Tibial nerve (tissue), 4 donors: ENCODE measurements around the gene SPTA1. TPM values are rescaled to one million over a fixed set of nuclear protein-coding genes. Genes with fewer than 3 reads are reported as not detected.

Experiments used
- DNase-seq, 2 donors: peaks; one replicate each; pipeline ENCODE4 v3.0.0-alpha.2; 2019; ENCODE audit warnings: low spot score in 2 of 2
- H3K27ac ChIP-seq, 4 donors: fragments of 200-600 bp; sonication (generic) in 3 of 4; one replicate each; pipeline ENCODE4 v1.5.1; 2017 to 2019; ENCODE audit warnings: mild to moderate bottlenecking in 1 of 4
- H3K27me3 ChIP-seq, 2 donors: fragments of 200-600 bp; sonication (generic) in 1 of 2; one replicate each; pipeline versions ENCODE4 v1.5.1 to v1.6.0; 2017 to 2019
- H3K36me3 ChIP-seq, 3 donors: fragments of 200-600 bp; sonication (generic); one replicate each; pipeline ENCODE4 v1.5.1; 2018 to 2019
- H3K4me1 ChIP-seq, 4 donors: fragments of 200-600 bp; sonication (generic) in 3 of 4; one replicate each; pipeline ENCODE4 v1.5.1; 2017 to 2019
- H3K4me3 ChIP-seq, 4 donors: fragments of 200-600 bp; sonication (generic) in 3 of 4; one replicate each; pipeline ENCODE4 v1.5.1; 2017 to 2019; ENCODE audit warnings: mild to moderate bottlenecking in 1 of 4, moderate library complexity in 1 of 4
- H3K9me3 ChIP-seq, 4 donors: fragments of 200-600 bp; sonication (generic) in 3 of 4; one replicate each; pipeline ENCODE4 v1.5.1; 2017 to 2019
- CTCF ChIP-seq, 5 experiments: fragments of 200-600 bp in 3 of 5; fragments of 450-650 bp in 2 of 5; sonication (generic) in 3 of 5; IDR thresholded peaks; one replicate each; pipeline ENCODE4 v1.5.1; 2016 to 2019; ENCODE audit warnings: antibody characterized with exemption in 5 of 5, mild to moderate bottlenecking in 3 of 5, moderate library complexity in 2 of 5
- EP300 ChIP-seq, 2 donors: sonication (generic); formaldehyde crosslinking; IDR thresholded peaks; one replicate each; pipeline ENCODE4 v1.6.1; 2017; ENCODE audit warnings: antibody characterized with exemption in 2 of 2, mild to moderate bottlenecking in 1 of 2
- POLR2A ChIP-seq, 2 donors: fragments of 450-650 bp; IDR thresholded peaks; one replicate each; pipeline ENCODE4 v1.6.1; 2017; ENCODE audit warnings: antibody characterized with exemption in 2 of 2, mild to moderate bottlenecking in 2 of 2, moderate library complexity in 2 of 2
- WGBS, 2 donors: methylation state at CpG; one replicate each; pipeline ENCODE4 v1.1.5; 2018; 5-methylcytosine and 5-hydroxymethylcytosine counted together
- total RNA-seq, 4 donors: library from RNA; depleted of rRNA; stranded (reverse); fragments of >200 nt; gene quantifications; one replicate each; pipeline ENCODE4 v1.1.0, GENCODE V29; 2016

SPTA1 gene
- total RNA-seq, result under 1 TPM in 1 of 4 donors, not detected in 3; 0.21 TPM

DNA sequence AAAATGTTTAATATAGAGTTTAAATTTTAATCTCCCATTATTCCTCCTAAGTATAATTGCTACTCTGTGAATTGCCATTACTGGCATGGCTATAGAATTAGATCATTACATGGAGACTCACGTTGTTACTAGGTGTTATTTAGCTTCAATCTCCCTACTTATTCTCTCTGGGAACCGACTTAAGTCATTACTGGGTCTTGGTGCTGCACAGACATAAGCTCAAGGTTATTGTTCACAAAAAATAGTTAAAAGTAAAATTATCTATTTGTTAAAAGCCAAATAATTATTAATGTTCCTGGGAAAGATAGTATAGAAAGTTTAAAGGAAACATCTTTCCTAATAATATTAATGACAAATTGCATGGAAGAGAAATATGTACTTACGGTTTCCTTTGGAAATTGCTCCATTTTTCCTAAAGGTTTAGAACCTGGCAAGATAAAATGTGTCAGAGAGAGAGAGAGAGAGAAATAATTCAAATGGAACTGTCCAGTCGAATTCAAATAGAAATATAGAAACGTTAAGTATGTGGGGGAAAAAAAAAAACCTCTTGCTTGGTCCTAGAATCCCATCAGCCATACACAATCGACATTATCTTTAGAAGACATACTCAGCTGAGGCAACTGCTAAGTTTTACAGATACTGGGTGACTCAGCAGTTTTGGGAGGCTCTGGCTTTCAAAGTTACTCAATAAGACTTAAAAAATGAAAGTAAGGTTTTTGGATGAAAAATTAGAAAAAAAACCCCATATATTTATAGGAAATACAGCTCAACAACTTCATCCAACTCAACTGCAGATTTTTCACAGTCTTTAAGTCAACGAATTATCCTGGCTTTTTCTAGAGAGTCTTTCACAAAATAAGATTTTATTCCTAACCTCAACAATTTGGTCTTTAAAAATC lies at the start of gene SPTA1:
TSS of gene SPTA1 (minus strand) at position 605 of the 899 bp plus-strand sequence. CDS start at position 407, 198 bp downstream.
- Histone ChIP-seq H3K27me3 (no peaks in the 10 kb centered on the region), H3K4me3 (no peak within 1 kb of the TSS), H3K36me3 (no peaks in the 10 kb centered on the region), H3K27ac (no peak within 1 kb of the TSS), H3K4me1 (no peaks in the 10 kb centered on the region), H3K9me3 (no peaks in the 10 kb centered on the region)
- 66 to 67% methylated on average over 7 of the region's 7 CpGs for WGBS, 2 donors
- TF ChIP-seq CTCF (IDR thresholded peaks at IDR 0.05) (no peak), EP300 (IDR thresholded peaks at IDR 0.05) (no peak), POLR2A (IDR thresholded peaks at IDR 0.05) (no peak)
- no peak for DNase-seq

GRCh38 chr1:158735848-158736247 lies 49.3 kb upstream of the SPTA1 start:
- no peaks in the 10 kb centered on the region for H3K36me3 ChIP-seq
- no peaks in the 10 kb centered on the region for H3K27me3 ChIP-seq
- no peak for DNase-seq
- TF ChIP-seq CTCF (IDR thresholded peaks at IDR 0.05) (no peak), POLR2A (IDR thresholded peaks at IDR 0.05) (no peak), EP300 (IDR thresholded peaks at IDR 0.05) (no peak)
- no peaks in the 10 kb centered on the region for H3K9me3 ChIP-seq
- no peak overlapping the region for H3K27ac ChIP-seq
- no peaks in the 10 kb centered on the region for H3K4me1 ChIP-seq
- no peak overlapping the region for H3K4me3 ChIP-seq

DNA sequence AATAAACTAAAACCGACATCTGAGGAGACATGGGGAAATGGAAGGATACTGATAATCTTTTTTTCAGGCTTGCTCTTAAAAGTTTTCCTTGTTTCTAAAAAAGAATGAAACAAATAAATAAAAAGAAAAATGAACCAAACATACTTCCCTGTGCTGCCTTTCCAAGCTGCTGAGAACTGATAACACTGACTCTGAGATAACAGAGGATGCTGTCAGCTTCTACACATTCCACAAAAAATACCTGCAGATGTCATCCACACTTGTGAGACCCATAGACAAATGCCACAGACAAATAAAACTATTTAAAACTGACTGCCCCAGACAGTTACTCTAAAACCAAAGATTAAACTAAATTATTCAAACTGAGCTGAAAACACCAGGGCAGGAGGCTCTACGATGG lies 46.0 kb upstream of the SPTA1 start:
- Histone ChIP-seq H3K9me3 (no peaks in the 10 kb centered on the region), H3K4me1 (no peaks in the 10 kb centered on the region), H3K4me3 (no peak overlapping the region), H3K27me3 (no peaks in the 10 kb centered on the region), H3K36me3 (no peaks in the 10 kb centered on the region), H3K27ac (no peak overlapping the region)
- DNase-seq, result no peak
- WGBS, 2 donors, result 66 to 78% methylated on average over 2 of the region's 2 CpGs
- TF ChIP-seq EP300 (IDR thresholded peaks at IDR 0.05) (no peak), POLR2A (IDR thresholded peaks at IDR 0.05) (no peak), CTCF (IDR thresholded peaks at IDR 0.05) (no peak)

GRCh38 chr1:158731707-158732106 lies 45.2 kb upstream of the SPTA1 start:
- H3K27me3 ChIP-seq, result no peaks in the 10 kb centered on the region
- DNase-seq, result no peak
- TF ChIP-seq CTCF (IDR thresholded peaks at IDR 0.05), result no peak
- no peak for TF ChIP-seq POLR2A (IDR thresholded peaks at IDR 0.05)
- no peak for TF ChIP-seq EP300 (IDR thresholded peaks at IDR 0.05)
- H3K4me3 ChIP-seq, result no peak overlapping the region
- no peak overlapping the region for H3K27ac ChIP-seq
- no peaks in the 10 kb centered on the region for H3K4me1 ChIP-seq
- H3K9me3 ChIP-seq, result no peaks in the 10 kb centered on the region
- WGBS, 2 donors, result 80 to 81% methylated on average over 4 of the region's 4 CpGs
- no peaks in the 10 kb centered on the region for H3K36me3 ChIP-seq

DNA sequence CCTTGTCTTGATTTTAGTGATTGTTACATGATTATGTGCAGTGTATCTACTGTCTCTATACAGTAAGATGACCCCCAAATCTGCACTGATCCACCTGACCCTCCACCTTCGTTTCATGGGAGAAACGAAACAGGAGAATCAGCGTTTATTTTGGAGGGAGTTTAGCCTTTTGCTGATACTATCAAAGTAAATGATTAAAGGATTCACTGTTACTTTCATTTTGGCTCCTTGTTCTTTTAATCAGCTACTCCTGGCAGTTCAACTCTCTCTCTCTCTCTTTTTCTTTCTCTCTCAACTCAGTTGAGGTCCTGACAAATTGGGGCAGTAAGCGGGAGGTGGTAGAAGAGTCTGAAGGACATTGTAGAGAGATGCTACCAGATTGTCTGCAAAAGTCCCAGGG lies 43.9 kb upstream of the SPTA1 start:
- no peak overlapping the region for H3K4me3 ChIP-seq
- TF ChIP-seq EP300 (IDR thresholded peaks at IDR 0.05), result no peak
- TF ChIP-seq CTCF (IDR thresholded peaks at IDR 0.05), result no peak
- TF ChIP-seq POLR2A (IDR thresholded peaks at IDR 0.05), result no peak
- no peaks in the 10 kb centered on the region for H3K36me3 ChIP-seq
- H3K27me3 ChIP-seq, result no peaks in the 10 kb centered on the region
- DNase-seq, result no peak
- H3K4me1 ChIP-seq, result no peaks in the 10 kb centered on the region
- WGBS, 2 donors, result 80 to 84% methylated on average over 4 of the region's 4 CpGs
- H3K9me3 ChIP-seq, result no peaks in the 10 kb centered on the region
- H3K27ac ChIP-seq, result no peak overlapping the region
